ENCODE results near the gene TOMM7. TPM values are rescaled to one million over a fixed set of nuclear protein-coding genes. Genes with fewer than 3 reads are reported as not detected.

TOMM7 gene
- total and polyA plus RNA-seq, 12 donors, result 94.2 to 574 (median 275) TPM

DNA sequence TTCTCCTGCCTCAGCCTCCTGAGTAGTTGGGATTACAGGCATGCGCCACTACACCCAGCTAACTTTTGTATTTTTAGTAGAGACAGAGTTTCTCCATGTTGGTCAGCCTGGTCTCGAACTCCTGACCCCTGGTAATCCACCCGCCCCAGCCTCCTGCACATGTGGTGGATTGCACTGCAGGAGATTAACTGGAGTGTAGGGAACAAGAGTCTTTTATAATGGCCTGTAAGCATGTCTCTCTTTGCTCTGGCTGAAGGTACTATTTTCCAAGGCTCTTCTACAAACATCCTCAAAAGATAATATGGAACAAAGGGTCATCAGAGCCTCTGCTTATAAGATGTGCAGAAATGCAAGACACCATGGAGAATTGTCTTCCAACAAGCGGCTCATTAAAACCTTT, 3.2 kb downstream of the TOMM7 start:
- H3K4me1 ChIP-seq (replicated peaks in 1 of 2), result peaks cover 10 to 37% of the 10 kb centered on the region in 2 donors
- no peak overlapping the region for H3K27ac ChIP-seq
- H3K36me3 ChIP-seq (replicated peaks in 1 of 2), result peaks cover 0 to 18% of the 10 kb centered on the region in 2 donors
- no peak for TF ChIP-seq POLR2A (IDR thresholded peaks at IDR 0.05)
- TF ChIP-seq, protein P1, sequence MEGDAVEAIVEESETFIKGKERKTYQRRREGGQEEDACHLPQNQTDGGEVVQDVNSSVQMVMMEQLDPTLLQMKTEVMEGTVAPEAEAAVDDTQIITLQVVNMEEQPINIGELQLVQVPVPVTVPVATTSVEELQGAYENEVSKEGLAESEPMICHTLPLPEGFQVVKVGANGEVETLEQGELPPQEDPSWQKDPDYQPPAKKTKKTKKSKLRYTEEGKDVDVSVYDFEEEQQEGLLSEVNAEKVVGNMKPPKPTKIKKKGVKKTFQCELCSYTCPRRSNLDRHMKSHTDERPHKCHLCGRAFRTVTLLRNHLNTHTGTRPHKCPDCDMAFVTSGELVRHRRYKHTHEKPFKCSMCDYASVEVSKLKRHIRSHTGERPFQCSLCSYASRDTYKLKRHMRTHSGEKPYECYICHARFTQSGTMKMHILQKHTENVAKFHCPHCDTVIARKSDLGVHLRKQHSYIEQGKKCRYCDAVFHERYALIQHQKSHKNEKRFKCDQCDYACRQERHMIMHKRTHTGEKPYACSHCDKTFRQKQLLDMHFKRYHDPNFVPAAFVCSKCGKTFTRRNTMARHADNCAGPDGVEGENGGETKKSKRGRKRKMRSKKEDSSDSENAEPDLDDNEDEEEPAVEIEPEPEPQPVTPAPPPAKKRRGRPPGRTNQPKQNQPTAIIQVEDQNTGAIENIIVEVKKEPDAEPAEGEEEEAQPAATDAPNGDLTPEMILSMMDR (IDR thresholded peaks at IDR 0.05), result no peak
- no peaks in the 10 kb centered on the region for H3K9me3 ChIP-seq (replicated peaks in 1 of 3)
- H3K4me3 ChIP-seq, result no peak overlapping the region
- 92 to 98% (median 97%) methylated on average over 4 of the region's 4 CpGs for WGBS, 4 donors
- no peaks in the 10 kb centered on the region for H3K27me3 ChIP-seq
- DNase-seq, result no peak
- intact Hi-C loops (cut with DNase I), result no loop called here

DNA sequence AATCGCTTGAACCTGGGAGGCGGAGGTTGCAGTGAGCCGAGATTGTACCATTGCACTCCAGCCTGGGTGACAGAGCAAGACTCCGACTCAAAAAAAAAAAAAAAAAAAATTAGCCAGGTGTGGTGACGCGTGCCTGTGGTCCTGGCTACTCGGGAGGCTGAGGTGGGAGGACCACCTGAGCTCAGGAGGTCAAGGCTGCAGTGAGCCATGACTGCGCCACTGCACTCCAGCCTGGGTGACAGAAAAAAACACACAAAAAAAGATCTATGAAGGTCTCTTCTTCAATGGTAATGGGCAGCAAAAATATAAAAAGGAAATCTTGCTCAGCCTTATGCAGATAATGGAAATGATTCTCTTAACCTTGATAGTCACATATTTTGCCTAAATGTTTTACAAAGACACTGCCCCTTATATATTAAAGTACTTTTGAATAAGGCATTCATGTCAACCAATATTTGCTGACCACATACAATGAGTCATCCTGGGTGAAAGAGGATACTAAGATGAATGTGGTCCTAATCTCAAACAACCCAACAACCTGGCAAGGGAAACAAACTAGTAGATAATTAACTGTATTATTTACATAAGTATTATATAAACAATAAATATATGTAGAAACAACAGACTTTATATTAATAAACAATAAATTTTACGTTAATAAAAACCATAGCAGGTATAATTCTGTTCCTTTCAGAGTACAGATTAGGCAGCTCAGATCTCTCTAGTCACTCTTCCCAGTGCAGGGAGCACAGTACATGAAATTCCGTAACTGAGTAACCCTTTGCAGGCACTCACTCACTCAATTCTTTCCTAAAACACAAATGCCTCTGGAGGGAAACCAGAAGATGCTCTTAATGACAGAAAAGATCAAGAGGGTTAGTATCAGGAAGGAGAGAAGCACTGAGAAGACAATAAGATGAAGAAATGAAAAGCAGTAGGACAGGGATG, 8.1 kb downstream of the TOMM7 start:
- peaks cover 0 to 33% of the 10 kb centered on the region in 2 donors for H3K36me3 ChIP-seq (replicated peaks in 1 of 2)
- TF ChIP-seq, protein P1 (IDR thresholded peaks at IDR 0.05), result no peak
- TF ChIP-seq POLR2A (IDR thresholded peaks at IDR 0.05), result no peak
- WGBS, 4 donors, result 80 to 90% (median 84%) methylated on average over 10 of the region's 10 CpGs

DNA sequence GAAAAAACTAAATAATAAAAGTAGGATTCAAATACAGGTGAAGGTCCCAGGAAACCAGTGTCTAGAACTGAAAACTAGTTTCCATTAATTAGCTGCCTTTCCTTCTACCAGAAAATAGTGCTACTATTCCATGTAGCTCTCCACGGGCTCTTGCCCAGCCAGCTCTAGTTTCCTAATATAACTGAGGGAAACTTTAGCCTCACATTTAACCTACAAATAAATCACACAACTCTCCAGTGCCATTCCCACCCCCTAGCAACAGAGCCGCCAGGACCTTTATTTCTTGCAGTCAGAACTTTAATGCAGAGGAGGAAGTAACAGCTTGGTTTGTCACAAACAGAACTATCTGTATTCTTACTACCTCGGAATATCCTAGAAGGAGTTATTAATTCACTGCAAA, 10.3 kb downstream of the TOMM7 start:
- H3K4me1 ChIP-seq (replicated peaks in 1 of 2), result peaks cover 0 to 9% of the 10 kb centered on the region in 2 donors
- H3K36me3 ChIP-seq (replicated peaks in 1 of 2), result peaks cover 0 to 31% of the 10 kb centered on the region in 2 donors

More for the DNA sequence above, 8.1 kb downstream of the TOMM7 start:
- Histone ChIP-seq H3K4me1 (replicated peaks in 1 of 2) (peaks cover 0 to 15% of the 10 kb centered on the region in 2 donors), H3K4me3 (no peak overlapping the region), H3K9me3 (replicated peaks in 1 of 3) (no peaks in the 10 kb centered on the region), H3K27me3 (no peaks in the 10 kb centered on the region), H3K27ac (no peak overlapping the region)
- DNase-seq, result no peak
- intact Hi-C loops (cut with DNase I), result no loop called here

DNA sequence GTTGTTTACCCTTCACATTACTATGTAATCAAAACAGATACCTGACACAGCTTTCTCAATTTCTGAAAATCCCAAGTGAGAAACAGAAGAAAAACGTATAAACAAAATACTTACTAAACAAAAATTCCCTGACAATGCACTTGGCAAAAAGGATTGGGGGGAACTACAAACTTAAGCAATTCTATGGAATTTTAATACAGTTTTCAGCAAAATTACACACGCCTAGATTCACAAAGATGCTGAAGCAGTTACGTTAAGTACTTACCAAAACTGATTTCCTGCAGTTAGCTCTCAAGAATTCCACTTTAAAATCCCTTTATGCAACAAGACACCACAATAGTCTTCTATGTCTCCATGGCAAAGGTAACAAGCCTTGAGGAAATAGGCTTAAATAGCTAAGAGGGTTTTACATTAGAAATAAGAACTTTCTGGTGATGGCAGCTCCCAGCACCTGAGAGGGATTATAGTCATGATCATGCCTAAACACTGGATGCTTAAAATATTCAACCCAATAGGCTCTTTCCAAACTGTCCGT, 10.8 kb downstream of the TOMM7 start:
- Histone ChIP-seq H3K9me3 (replicated peaks in 1 of 3) (no peaks in the 10 kb centered on the region), H3K36me3 (replicated peaks in 1 of 2) (peaks cover 0 to 25% of the 10 kb centered on the region in 2 donors), H3K27me3 (no peaks in the 10 kb centered on the region), H3K27ac (no peak overlapping the region), H3K4me1 (replicated peaks in 1 of 2) (peaks cover 0 to 9% of the 10 kb centered on the region in 2 donors), H3K4me3 (no peak overlapping the region)
- intact Hi-C loops (cut with DNase I), result no loop called here
- whole genome bisulfite sequencing, 4 donors, result 89 to 94% (median 91%) methylated on average over 4 of the region's 4 CpGs
- DNase-seq, result no peak
- TF ChIP-seq POLR2A (IDR thresholded peaks at IDR 0.05), result no peak
- TF ChIP-seq, protein P1 (IDR thresholded peaks at IDR 0.05), result no peak

More for the DNA sequence above, 10.3 kb downstream of the TOMM7 start:
- no peaks in the 10 kb centered on the region for H3K27me3 ChIP-seq
- TF ChIP-seq, protein P1 (IDR thresholded peaks at IDR 0.05), result no peak
- TF ChIP-seq POLR2A (IDR thresholded peaks at IDR 0.05), result no peak
- no peaks in the 10 kb centered on the region for H3K9me3 ChIP-seq (replicated peaks in 1 of 3)
- intact Hi-C loops (cut with DNase I), result no loop called here
- DNase-seq, result no peak
- peak overlapping the region in 1 of 5 donors; percentile 6 for H3K27ac ChIP-seq
- 75 to 84% (median 81%) methylated on average over 3 of the region's 3 CpGs for WGBS, 4 donors
- no peak overlapping the region for H3K4me3 ChIP-seq
